Panc1 (cell line): ENCODE data around the gene SPHK2.

ENCODE experiments used
- POLR2AphosphoS5 ChIP-seq: IDR thresholded peaks from 2 replicates; pipeline ENCODE4 v1.6.1; 2012; ENCODE audit warnings: mild to moderate bottlenecking, low read depth, low read length, moderate library complexity
- TCF7L2 ChIP-seq: IDR thresholded peaks from 2 replicates; pipeline ENCODE4 v1.6.1; 2011; ENCODE audit warnings: mild to moderate bottlenecking, low read depth, low read length, inconsistent platforms
- TF ChIP-seq, protein P1 (sequence below): fragments of 450-650 bp; IDR thresholded peaks from 2 replicates; pipeline ENCODE4 v1.5.1; 2017; ENCODE audit warnings: mild to moderate bottlenecking

DNA sequence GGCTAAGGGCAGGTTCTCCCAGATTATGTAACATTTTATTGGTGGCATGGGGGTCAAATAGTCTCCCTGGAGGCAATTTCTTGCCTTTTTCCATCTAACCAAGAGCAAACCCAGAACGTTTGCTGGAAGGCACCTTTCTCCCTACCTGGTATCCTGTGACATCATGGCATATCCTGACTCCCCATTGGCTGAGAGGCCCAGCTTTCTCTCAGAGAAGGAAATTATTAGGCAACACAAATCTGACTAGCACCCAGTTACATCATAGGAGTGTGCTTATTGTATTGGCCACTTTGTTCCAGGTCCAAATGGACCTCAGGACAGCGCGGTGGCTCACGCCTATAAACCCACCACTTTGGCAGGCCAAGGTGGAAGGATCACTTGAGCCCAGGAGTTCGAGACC, 40.5 kb downstream of the SPHK2 start:
- TF ChIP-seq, protein P1, sequence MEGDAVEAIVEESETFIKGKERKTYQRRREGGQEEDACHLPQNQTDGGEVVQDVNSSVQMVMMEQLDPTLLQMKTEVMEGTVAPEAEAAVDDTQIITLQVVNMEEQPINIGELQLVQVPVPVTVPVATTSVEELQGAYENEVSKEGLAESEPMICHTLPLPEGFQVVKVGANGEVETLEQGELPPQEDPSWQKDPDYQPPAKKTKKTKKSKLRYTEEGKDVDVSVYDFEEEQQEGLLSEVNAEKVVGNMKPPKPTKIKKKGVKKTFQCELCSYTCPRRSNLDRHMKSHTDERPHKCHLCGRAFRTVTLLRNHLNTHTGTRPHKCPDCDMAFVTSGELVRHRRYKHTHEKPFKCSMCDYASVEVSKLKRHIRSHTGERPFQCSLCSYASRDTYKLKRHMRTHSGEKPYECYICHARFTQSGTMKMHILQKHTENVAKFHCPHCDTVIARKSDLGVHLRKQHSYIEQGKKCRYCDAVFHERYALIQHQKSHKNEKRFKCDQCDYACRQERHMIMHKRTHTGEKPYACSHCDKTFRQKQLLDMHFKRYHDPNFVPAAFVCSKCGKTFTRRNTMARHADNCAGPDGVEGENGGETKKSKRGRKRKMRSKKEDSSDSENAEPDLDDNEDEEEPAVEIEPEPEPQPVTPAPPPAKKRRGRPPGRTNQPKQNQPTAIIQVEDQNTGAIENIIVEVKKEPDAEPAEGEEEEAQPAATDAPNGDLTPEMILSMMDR = no peak
- no peak for TF ChIP-seq POLR2AphosphoS5
- no peak for TF ChIP-seq TCF7L2
